NCI-H187 treated with DMSO at 0.1 percent for 48 hours (cell line): ENCODE data around the gene AOC3.
"Not testable (repeated sequence)": the region's sequence is repeated elsewhere in the genome, so short reads cannot be mapped to it uniquely, and the experiment has no call there.

Source experiments
- DNase-seq: peaks from one replicate; lab custom pipeline; 2025; lab: John Stamatoyannopoulos, UW

AOC3 gene

GRCh38 chr17:42891539-42892152, 40.6 kb downstream of the AOC3 start:
- no peak for DNase-seq

GRCh38 chr17:42893359-42893758, 42.4 kb downstream of the AOC3 start:
- no peak for DNase-seq

GRCh38 chr17:42894283-42895184, 43.5 kb downstream of the AOC3 start:
- DNase-seq: no peak

GRCh38 chr17:42895185-42895555, 44.2 kb downstream of the AOC3 start:
- no peak for DNase-seq

- DNase-seq: no peak
These were observed 47.3 kb downstream of the AOC3 start for GRCh38 chr17:42898147-42898811.

- DNase-seq: not testable (repeated sequence)
These were observed 49.0 kb downstream of the AOC3 start for GRCh38 chr17:42899981-42900380.

- no peak for DNase-seq
These were observed 49.7 kb downstream of the AOC3 start, which contains the start of gene G6PC1 for GRCh38 chr17:42900460-42901331. TSS of gene G6PC1 (plus strand) at chr17:42900799. CDS start at chr17:42900877, 78 bp downstream.

- DNase-seq: no peak
These were observed 50.7 kb downstream of the AOC3 start for GRCh38 chr17:42901535-42902229.

GRCh38 chr17:42904110-42904469, 53.1 kb downstream of the AOC3 start:
- DNase-seq: no peak

- no peak for DNase-seq
These were observed 55.9 kb downstream of the AOC3 start for GRCh38 chr17:42906772-42907446.
